H1 (cell line): ENCODE results near the gene SMARCC1. TPM values are rescaled to one million over a fixed set of nuclear protein-coding genes. Genes with fewer than 3 reads are reported as not detected.

Experiments
- CTCF ChIA-PET: fragments of 300-600 bp; sonication (Branson Sonifier 250); formaldehyde crosslinking; loops from one replicate; lab custom pipeline; 2021; ENCODE audit not compliant: partially characterized antibody; lab: Charles Lee
- POLR2A ChIA-PET: fragments of 300-600 bp; sonication (Branson Sonifier 250); formaldehyde crosslinking; loops from one replicate; lab custom pipeline; 2021; ENCODE audit warnings: inconsistent platforms; ENCODE audit not compliant: partially characterized antibody; lab: Charles Lee
- DNase-seq, 2 experiments: peaks; one replicate each; pipeline versions ENCODE4 v3.0.0 to v3.0.0-alpha.2; 2010 to 2022; ENCODE audit warnings: low spot score in 2 of 2, low read depth in 1 of 2, mixed read lengths in 1 of 2
- FAIRE-seq: peaks from 2 replicates; lab custom pipeline; 2011; peaks lifted over from hg19 to GRCh38; lab: Jason Lieb, UNC
- H2AFZ ChIP-seq: 2 replicates; pipeline ENCODE4 v1.8.1; 2012; ENCODE audit warnings: low read length, inconsistent platforms
- H2AK5ac ChIP-seq: 2 replicates; pipeline ENCODE4 v1.6.1; 2013; ENCODE audit warnings: low read depth, low read length
- H2BK120ac ChIP-seq: replicated peaks from 2 replicates; pipeline ENCODE3; 2013; ENCODE audit warnings: low read depth, low read length, inconsistent platforms
- H2BK12ac ChIP-seq: 2 replicates; pipeline ENCODE4 v1.6.1; 2013; ENCODE audit warnings: low read depth, low read length
- H2BK15ac ChIP-seq: 2 replicates; pipeline ENCODE4 v1.6.1; 2013; ENCODE audit warnings: low read length
- H2BK20ac ChIP-seq: 2 replicates; pipeline ENCODE4 v1.6.1; 2013; ENCODE audit warnings: low read length
- H2BK5ac ChIP-seq: 2 replicates; pipeline ENCODE4 v1.6.1; 2013; ENCODE audit warnings: low read depth, low read length
- H3K14ac ChIP-seq: 2 replicates; pipeline ENCODE4 v1.6.1; 2013; ENCODE audit warnings: inconsistent platforms; ENCODE audit not compliant: insufficient read length
- H3K18ac ChIP-seq: 2 replicates; pipeline ENCODE4 v1.6.1; 2013; ENCODE audit warnings: low read length; ENCODE audit errors: extremely low read depth
- H3K23ac ChIP-seq: 2 replicates; pipeline ENCODE4 v1.6.1; 2013; ENCODE audit warnings: inconsistent platforms; ENCODE audit not compliant: insufficient read length
- H3K23me2 ChIP-seq: 2 replicates; pipeline ENCODE4 v1.6.1; 2013; ENCODE audit warnings: low read depth, low read length
- H3K27ac ChIP-seq: 2 replicates; pipeline ENCODE4 v1.6.1; 2011; ENCODE audit warnings: low read depth, low read length, inconsistent platforms
- H3K27me3 ChIP-seq, 4 experiments: replicated peaks in 1 of 4; 1 replicate in 1 of 4; 2 replicates in 3 of 4; pipeline versions ENCODE4 v1.6.1 to v1.8.1; 2011 to 2013; ENCODE audit warnings: low read length in 3 of 4, mild to moderate bottlenecking in 3 of 4, inconsistent platforms in 2 of 4, mixed read lengths in 2 of 4, moderate library complexity in 1 of 4; ENCODE audit not compliant: control insufficient read depth in 3 of 4, insufficient read depth in 3 of 4; ENCODE audit errors: extremely low read depth in 1 of 4
- H3K36me3 ChIP-seq, 4 experiments: 2 replicates each; pipeline versions ENCODE4 v1.6.1 to v1.8.1; 2011 to 2013; ENCODE audit warnings: mild to moderate bottlenecking in 4 of 4, low read length in 3 of 4, moderate library complexity in 2 of 4, control low read depth in 1 of 4, inconsistent platforms in 1 of 4; ENCODE audit not compliant: insufficient read depth in 4 of 4, control insufficient read depth in 2 of 4
- H3K4ac ChIP-seq: replicated peaks from 2 replicates; pipeline ENCODE3; 2013; ENCODE audit warnings: low read length, low read depth, mixed read lengths, inconsistent platforms; ENCODE audit not compliant: insufficient read length
- H3K4me1 ChIP-seq, 4 experiments: replicated peaks in 1 of 4; 1 replicate in 1 of 4; 2 replicates in 3 of 4; pipeline versions ENCODE4 v1.6.1 to v1.8.1; 2011 to 2013; ENCODE audit warnings: low read length in 3 of 4, inconsistent platforms in 2 of 4, mixed read lengths in 1 of 4; ENCODE audit not compliant: insufficient read depth in 4 of 4, control insufficient read depth in 3 of 4
- H3K4me2 ChIP-seq, 2 experiments: 2 replicates each; pipeline versions ENCODE4 v1.6.1 to v1.8.1; 2011 to 2013; ENCODE audit warnings: low read depth in 2 of 2, low read length in 2 of 2, control low read depth in 1 of 2, inconsistent platforms in 1 of 2, mild to moderate bottlenecking in 1 of 2; ENCODE audit not compliant: insufficient read depth in 1 of 2
- H3K4me3 ChIP-seq, 4 experiments: fragments of 200-600, 300-600 bp in 1 of 4; sonication (generic), shearing (Covaris generic), sonication (Bioruptor Twin) in 1 of 4; 2 replicates each; pipeline versions ENCODE4 v1.5.1 to v1.8.1; 2011 to 2016; ENCODE audit warnings: low read length in 4 of 4, low read depth in 3 of 4, control low read depth in 2 of 4, inconsistent platforms in 2 of 4, mild to moderate bottlenecking in 2 of 4, mixed read lengths in 1 of 4, moderate library complexity in 1 of 4; ENCODE audit not compliant: insufficient read depth in 2 of 4; ENCODE audit errors: extremely low read depth in 1 of 4
- H3K56ac ChIP-seq: replicated peaks from 2 replicates; pipeline ENCODE3; 2013; ENCODE audit warnings: low read depth, mild to moderate bottlenecking, mixed read lengths, low read length, inconsistent platforms; ENCODE audit not compliant: insufficient read length
- H3K79me1 ChIP-seq: 2 replicates; pipeline ENCODE4 v1.6.1; 2013; ENCODE audit warnings: low read depth, low read length, control low read depth
- H3K79me2 ChIP-seq, 2 experiments: 2 replicates each; pipeline versions ENCODE4 v1.6.1 to v1.8.1; 2012 to 2013; ENCODE audit warnings: low read length in 2 of 2, mild to moderate bottlenecking in 2 of 2, inconsistent platforms in 1 of 2; ENCODE audit not compliant: insufficient read depth in 2 of 2, control insufficient read depth in 1 of 2
- H3K9ac ChIP-seq, 4 experiments: replicated peaks in 1 of 4; 1 replicate in 1 of 4; 2 replicates in 3 of 4; pipeline versions ENCODE4 v1.6.1 to v1.8.1; 2011 to 2013; ENCODE audit warnings: low read depth in 3 of 4, low read length in 3 of 4, control low read depth in 2 of 4, mild to moderate bottlenecking in 2 of 4, moderate library complexity in 2 of 4, inconsistent platforms in 1 of 4; ENCODE audit errors: extremely low read depth in 1 of 4
- H3K9me3 ChIP-seq, 2 experiments: 2 replicates each; pipeline versions ENCODE4 v1.6.1 to v1.8.1; 2012 to 2013; ENCODE audit warnings: mild to moderate bottlenecking in 2 of 2, moderate library complexity in 2 of 2, control low read depth in 1 of 2, inconsistent platforms in 1 of 2, low read depth in 1 of 2, low read length in 1 of 2, mixed read lengths in 1 of 2; ENCODE audit not compliant: insufficient read depth in 2 of 2
- H4K20me1 ChIP-seq, 2 experiments: replicated peaks in 1 of 2; 2 replicates each; pipeline versions ENCODE3 to v1.8.1; 2011 to 2013; ENCODE audit warnings: inconsistent platforms in 2 of 2, low read length in 2 of 2, mild to moderate bottlenecking in 1 of 2; ENCODE audit not compliant: insufficient read depth in 2 of 2, control insufficient read depth in 1 of 2
- H4K5ac ChIP-seq: 2 replicates; pipeline ENCODE4 v1.6.1; 2013; ENCODE audit warnings: low read length, low read depth, mixed read lengths, inconsistent platforms; ENCODE audit not compliant: insufficient read length
- H4K8ac ChIP-seq: 2 replicates; pipeline ENCODE4 v1.8.0; 2013; ENCODE audit warnings: mild to moderate bottlenecking, moderate library complexity, low read length, inconsistent platforms; ENCODE audit not compliant: insufficient read depth; ENCODE audit errors: extremely low read depth
- H4K91ac ChIP-seq: replicated peaks from 2 replicates; pipeline ENCODE3; 2013; ENCODE audit warnings: low read length, mixed read lengths, inconsistent platforms; ENCODE audit not compliant: insufficient read length
- ASH2L ChIP-seq: fragments of 200-600, 300-600 bp; sonication (generic); IDR thresholded peaks from one replicate; pipeline ENCODE4 v1.7.1; 2017; ENCODE audit warnings: low read length
- BCL11A ChIP-seq, 2 experiments: IDR thresholded peaks; one replicate each; pipeline ENCODE4 v1.6.1; 2011; ENCODE audit warnings: low read depth in 2 of 2, low read length in 2 of 2, mild to moderate bottlenecking in 2 of 2
- CREB1 ChIP-seq: IDR thresholded peaks from 2 replicates; pipeline ENCODE4 v1.6.1; 2012; ENCODE audit warnings: inconsistent platforms
- EP300 ChIP-seq, 2 experiments: IDR thresholded peaks; 1 replicate in 1 of 2; 2 replicates in 1 of 2; pipeline ENCODE4 v1.6.1; 2011 to 2012; ENCODE audit warnings: low read depth in 2 of 2, low read length in 2 of 2, mild to moderate bottlenecking in 2 of 2, borderline replicate concordance in 1 of 2, inconsistent platforms in 1 of 2, moderate library complexity in 1 of 2
- KDM5A ChIP-seq: fragments of 200-600 bp; IDR thresholded peaks from 2 replicates; pipeline ENCODE4 v1.7.1; 2012; ENCODE audit warnings: mild to moderate bottlenecking, low read length, inconsistent platforms, mixed read lengths
- MAFK ChIP-seq: IDR thresholded peaks from 2 replicates; pipeline ENCODE4 v1.6.1; 2012; ENCODE audit warnings: low read depth, mild to moderate bottlenecking, improper control_type of control experiment, low read length
- SUZ12 ChIP-seq: fragments of 200-600 bp; sonication (generic); IDR thresholded peaks from 2 replicates; pipeline ENCODE4 v1.6.1; 2012; ENCODE audit warnings: mild to moderate bottlenecking, inconsistent platforms, low read length, moderate library complexity, mixed read lengths
- TAF1 ChIP-seq: IDR thresholded peaks from 2 replicates; pipeline ENCODE4 v1.6.1; 2011; ENCODE audit warnings: mild to moderate bottlenecking, low read depth, low read length
- TAF7 ChIP-seq: optimal IDR thresholded peaks from 2 replicates; pipeline ENCODE3; 2011; ENCODE audit warnings: low read depth, mild to moderate bottlenecking, inconsistent platforms, low read length, moderate library complexity, borderline replicate concordance
- whole genome bisulfite sequencing, 2 experiments: shearing (Covaris generic) in 1 of 2; methylation state at CpG; one replicate each; pipeline versions ENCODE4 v1.1.6 to v1.1.7; 2013 to 2015; ENCODE audit warnings: low lambda C conversion rate in 2 of 2, mixed read lengths in 2 of 2, inconsistent platforms in 1 of 2, low coverage in 1 of 2, missing lambda C conversion rate in 1 of 2; ENCODE audit not compliant: insufficient replicate concordance in 2 of 2, insufficient coverage in 1 of 2, insufficient read length in 1 of 2; ENCODE audit errors: extremely low coverage in 1 of 2, missing lambda C conversion rate in 1 of 2; 5-methylcytosine and 5-hydroxymethylcytosine counted together
- long read RNA-seq, 2 experiments: library from RNA in 1 of 2; library from capped mRNA in 1 of 2; stranded (forward); transcript quantifications; one replicate each; pipeline ENCODE4 v2.0.0, GENCODE V29; 2021; ENCODE audit warnings: inconsistent platforms in 1 of 2
- polyA minus RNA-seq, 3 experiments: library from RNA; depleted of rRNA, polyadenylated mRNA; stranded (reverse); fragments of >200 nt; gene quantifications; 1 replicate in 2 of 3; 2 replicates in 1 of 3; pipeline ENCODE4 v1.2.3, GENCODE V29; 2011
- polyA plus RNA-seq, 7 experiments: library from polyadenylated mRNA; depleted of rRNA in 3 of 7; stranded (reverse) in 5 of 7; unstranded in 2 of 7; fragments of >200 nt in 5 of 7; fragments of 200-250 nt in 2 of 7; gene quantifications; 1 replicate in 5 of 7; 2 replicates in 1 of 7; 4 replicates in 1 of 7; pipeline versions ENCODE4 v1.2.1 to v1.2.3, GENCODE V29; 2011 to 2013; ENCODE audit warnings: missing spikeins in 2 of 7, mixed read lengths in 2 of 7
- total RNA-seq: library from RNA; stranded (reverse); fragmentation: NEBNext Ultra II Directional; extraction: Animal tissue kit (Norgen Biotek cat#: 25700); gene quantifications from 2 replicates; pipeline ENCODE4 v1.2.1, GENCODE V29; 2021

The SMARCC1 gene
- total RNA-seq (312 and 335 TPM in 2 replicates), polyA plus RNA-seq (2011; rRNA removed) (57.9 and 64.1 TPM in 2 replicates), polyA minus RNA-seq (2011; rRNA and poly(A)+ RNA removed) (138 and 206 TPM in 2 replicates)
- polyA plus RNA-seq (2011; cell fraction: cytosol; rRNA removed), result 56.5 TPM
- polyA plus RNA-seq (2011; cell fraction: nucleus; rRNA removed), result 181 TPM
- 113 to 166 TPM (median 136 TPM) in 4 replicates for polyA plus RNA-seq (2012, experiment 1 of 2)
- polyA plus RNA-seq (2012, experiment 2 of 2), result 12.4 TPM
- 125 TPM for polyA plus RNA-seq (2013, experiment 1 of 2)
- polyA plus RNA-seq (2013, experiment 2 of 2), result 121 TPM
- polyA minus RNA-seq (2011; cell fraction: cytosol; rRNA and poly(A)+ RNA removed), result 133 TPM
- polyA minus RNA-seq (2011; cell fraction: nucleus; rRNA and poly(A)+ RNA removed), result 154 TPM
- long read RNA-seq, experiment 1, full-length matches to known transcripts, result 1 of 202 reads
- long read RNA-seq, experiment 1, partial matches to known transcripts, result 76 of 202 reads
- long read RNA-seq, experiment 1, other reads (novel, unspliced or antisense), result 125 of 202 reads
- long read RNA-seq, experiment 2, partial matches to known transcripts, result 13 of 34 reads
- long read RNA-seq, experiment 2, other reads (novel, unspliced or antisense), result 21 of 34 reads

- peak within 1 kb of the TSS; percentile 93 for H3K18ac ChIP-seq
- peaks cover 41 to 48% of the 10 kb centered on the region in 2 experiments for H3K79me2 ChIP-seq
- H3K56ac ChIP-seq, result peak within 1 kb of the TSS; percentile 87
- WGBS, 2 experiments, result 1% methylated on average over 50 of the region's 79 CpGs; no CpG with 5 or more reads in 1 of the 2 experiments
- peaks cover 0 to 5% (median 3%) of the 10 kb centered on the region in 4 experiments; a peak in 5 of 7 replicates for H3K4me1 ChIP-seq
- peak within 1 kb of the TSS; percentile 93 for H2BK5ac ChIP-seq
- H3K27ac ChIP-seq, result peak within 1 kb of the TSS; percentile 93
- DNase-seq, result peak; percentile 85 to 99
- peaks cover 9% of the 10 kb centered on the region for H3K23me2 ChIP-seq
- H3K9me3 ChIP-seq, result no peaks in the 10 kb centered on the region
- peak within 1 kb of the TSS; percentile 99 for H4K91ac ChIP-seq
- CTCF ChIA-PET, result no interaction called here
- H2BK12ac ChIP-seq, result no peak within 1 kb of the TSS
- H3K23ac ChIP-seq, result no peak within 1 kb of the TSS
- H3K4ac ChIP-seq, result peak within 1 kb of the TSS; percentile 93
- no peaks in the 10 kb centered on the region for H3K79me1 ChIP-seq
- 0 out of 2 replicates have a peak within 1 kb of the TSS, but pooled peaks have one; percentile 17 for H2AFZ ChIP-seq
- H4K20me1 ChIP-seq, result peaks cover 6 to 7% of the 10 kb centered on the region in 2 experiments
- no peak for FAIRE-seq
- peak within 1 kb of the TSS; percentile 76 for H2BK120ac ChIP-seq
- POLR2A ChIA-PET, result interaction anchor here (0.7 to 3.5 kb wide), 14 partner anchors 9 to 459 kb away, joined by 3 to 19 read pairs (median 4); partner anchors contain the start of gene ZNF589
- H3K14ac ChIP-seq, result peak within 1 kb of the TSS; percentile 67
- peak within 1 kb of the TSS; percentile 92 for H2AK5ac ChIP-seq
- H3K27me3 ChIP-seq, result no peaks in the 10 kb centered on the region
- peak within 1 kb of the TSS; percentile 97 to 100 (median 100) for H3K4me3 ChIP-seq
- H4K5ac ChIP-seq, result peak within 1 kb of the TSS; percentile 97
- no peak within 1 kb of the TSS for H2BK20ac ChIP-seq
- peaks cover 0 to 6% (median 0%) of the 10 kb centered on the region in 4 experiments; a peak in 1 of 8 replicates for H3K36me3 ChIP-seq
- H4K8ac ChIP-seq, result peak within 1 kb of the TSS; percentile 99
- peak within 1 kb of the TSS; percentile 80 to 97 for H3K4me2 ChIP-seq
- 0 out of 2 replicates have a peak within 1 kb of the TSS, but pooled peaks have one; percentile 46 for H2BK15ac ChIP-seq
- peak within 1 kb of the TSS; percentile 97 to 98 (median 98) for H3K9ac ChIP-seq
- TF ChIP-seq TAF7 (peak; percentile 70), CREB1 (peak; percentile 63), KDM5A (no peak), SUZ12 (no peak), BCL11A (IDR thresholded peaks at IDR 0.05; ENCODE audit: low read depth in 2 of 2, low read length in 2 of 2) (no peak), TAF1 (peak; percentile 92), EP300 (IDR thresholded peaks at IDR 0.05; ENCODE audit: borderline replicate concordance in 1 of 2, low read depth in 2 of 2, low read length in 2 of 2) (no peak), MAFK (no peak), ASH2L (peak; percentile 90)
Observed at GRCh38 chr3:47781685-47782445, at the start of gene SMARCC1. Gene SMARCC1, minus strand, starts transcription at chr3:47781893. Its CDS starts 96 bp downstream, at chr3:47781797.
